LoVo (cell line): ENCODE measurements around the gene NAA38.
A peak's percentile ranks its signal among the peaks of the same experiment; 100 is the strongest.

Experiments
- DNase-seq: peaks from one replicate; pipeline ENCODE4 v3.0.0-alpha.2; 2016; ENCODE audit warnings: low spot score

Gene NAA38, protein sequence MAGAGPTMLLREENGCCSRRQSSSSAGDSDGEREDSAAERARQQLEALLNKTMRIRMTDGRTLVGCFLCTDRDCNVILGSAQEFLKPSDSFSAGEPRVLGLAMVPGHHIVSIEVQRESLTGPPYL

DNA sequence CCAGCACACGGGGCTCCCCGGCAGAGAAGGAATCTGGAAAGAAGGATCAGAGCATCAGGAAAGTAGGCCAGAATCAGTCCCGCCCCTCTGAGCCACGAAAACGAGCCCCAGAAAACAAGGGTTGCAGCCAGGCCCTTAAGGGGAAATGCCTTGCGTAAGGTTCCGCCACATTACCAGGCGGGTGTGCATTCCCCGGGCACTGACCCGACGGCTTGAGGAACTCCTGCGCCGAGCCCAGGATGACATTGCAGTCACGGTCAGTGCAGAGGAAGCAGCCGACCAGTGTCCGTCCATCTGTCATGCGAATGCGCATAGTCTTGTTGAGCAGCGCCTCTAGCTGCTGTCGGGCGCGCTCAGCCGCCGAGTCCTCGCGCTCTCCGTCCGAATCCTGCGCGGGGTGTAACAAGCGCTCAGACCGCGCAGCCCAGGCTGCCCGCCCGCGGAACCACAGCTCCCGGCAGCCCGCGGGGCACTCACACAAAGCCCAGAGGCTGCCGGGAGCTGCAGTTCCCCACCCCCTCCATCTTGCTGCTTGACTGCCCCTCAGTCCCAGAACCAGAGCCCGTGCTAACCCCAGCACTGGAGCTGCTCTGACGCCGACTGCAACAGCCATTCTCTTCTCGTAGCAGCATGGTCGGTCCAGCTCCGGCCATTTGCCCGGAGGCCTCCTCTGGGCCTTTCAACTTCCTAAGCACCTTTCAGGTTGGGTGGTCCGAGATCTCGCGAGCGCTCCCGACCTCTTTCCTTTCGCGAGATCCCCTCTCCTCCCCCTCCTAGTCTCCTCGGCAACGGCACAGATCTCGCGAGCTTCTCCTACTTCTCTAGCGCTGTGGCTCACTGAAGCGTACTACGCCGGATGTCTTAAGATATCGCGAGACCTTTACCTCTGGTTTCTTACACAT is at the start of gene NAA38:
Gene NAA38 (minus strand): TSS at position 749 of the 902 bp plus-strand sequence. CDS start 96 bp downstream, at position 653.
- DNase-seq: peak; percentile 100

DNA sequence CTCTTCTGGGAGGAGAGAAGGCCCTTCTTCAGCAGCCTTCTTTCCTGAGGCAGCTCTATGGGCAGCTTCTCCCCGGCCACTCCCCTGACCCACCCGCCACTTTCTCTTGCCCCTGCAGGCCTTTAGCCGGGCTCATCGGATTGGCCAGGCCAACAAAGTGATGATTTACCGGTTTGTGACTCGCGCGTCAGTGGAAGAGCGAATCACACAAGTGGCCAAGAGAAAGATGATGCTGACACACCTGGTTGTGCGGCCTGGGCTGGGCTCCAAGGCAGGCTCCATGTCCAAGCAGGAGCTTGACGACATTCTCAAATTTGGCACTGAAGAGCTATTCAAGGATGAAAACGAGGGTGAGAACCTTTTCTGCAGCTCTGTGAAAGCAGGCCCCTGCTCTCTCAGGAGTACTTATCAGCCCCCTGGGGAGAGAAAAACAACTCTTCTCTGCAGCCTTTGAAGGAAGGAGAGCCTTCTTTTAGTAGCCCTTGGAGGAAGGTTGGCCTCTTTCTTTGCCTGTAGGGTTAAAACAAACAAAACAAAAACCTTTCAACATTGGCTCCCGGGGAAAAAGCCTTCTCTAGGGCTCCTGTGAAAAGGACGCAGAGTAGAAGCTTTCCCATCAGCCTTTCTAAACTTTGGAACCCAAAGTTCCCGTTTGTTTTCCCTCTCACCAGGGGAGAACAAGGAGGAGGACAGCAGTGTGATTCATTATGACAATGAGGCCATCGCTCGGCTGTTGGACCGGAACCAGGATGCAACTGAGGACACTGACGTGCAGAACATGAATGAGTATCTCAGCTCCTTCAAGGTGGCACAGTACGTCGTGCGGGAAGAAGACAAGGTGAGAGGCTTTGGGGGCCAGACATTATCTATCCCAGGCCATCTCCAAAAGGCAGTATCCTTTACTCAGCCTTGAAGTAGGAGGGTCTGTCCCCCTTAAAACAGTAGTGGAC is 46.1 kb upstream of the NAA38 start:
- no peak for DNase-seq

DNA sequence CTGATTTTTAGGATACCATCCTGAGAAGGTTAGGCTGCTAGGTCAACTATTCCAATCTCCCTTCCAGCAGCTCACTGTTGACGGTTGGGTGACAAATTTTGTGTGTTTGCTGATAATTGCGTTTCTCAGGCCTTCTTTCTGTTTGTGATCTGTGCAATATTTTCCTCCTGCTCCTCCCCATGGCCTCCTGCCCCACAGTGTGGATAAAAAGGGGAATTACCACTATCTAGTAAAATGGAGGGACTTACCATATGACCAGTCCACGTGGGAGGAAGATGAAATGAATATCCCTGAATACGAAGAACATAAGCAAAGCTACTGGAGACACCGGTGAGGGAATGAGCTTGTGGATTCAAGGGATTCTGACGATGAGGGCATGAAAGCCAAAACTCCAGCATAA is 40.4 kb upstream of the NAA38 start:
- DNase-seq: no peak

DNA sequence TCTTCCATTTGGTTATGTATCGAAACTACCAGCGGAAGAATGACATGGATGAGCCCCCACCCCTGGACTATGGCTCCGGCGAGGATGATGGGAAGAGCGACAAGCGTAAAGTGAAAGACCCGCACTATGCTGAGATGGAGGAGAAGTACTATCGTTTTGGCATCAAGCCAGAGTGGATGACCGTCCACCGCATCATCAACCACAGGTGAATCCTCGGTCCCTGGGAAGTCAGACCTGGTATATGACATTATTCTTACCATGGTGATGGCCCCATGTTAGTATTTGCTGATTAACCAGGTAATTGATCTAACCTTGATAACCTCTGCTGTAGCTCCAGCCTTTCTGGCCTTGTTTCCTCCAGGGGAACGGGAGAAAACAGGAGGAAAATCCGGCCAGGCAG is 39.7 kb upstream of the NAA38 start:
- DNase-seq: no peak

DNA sequence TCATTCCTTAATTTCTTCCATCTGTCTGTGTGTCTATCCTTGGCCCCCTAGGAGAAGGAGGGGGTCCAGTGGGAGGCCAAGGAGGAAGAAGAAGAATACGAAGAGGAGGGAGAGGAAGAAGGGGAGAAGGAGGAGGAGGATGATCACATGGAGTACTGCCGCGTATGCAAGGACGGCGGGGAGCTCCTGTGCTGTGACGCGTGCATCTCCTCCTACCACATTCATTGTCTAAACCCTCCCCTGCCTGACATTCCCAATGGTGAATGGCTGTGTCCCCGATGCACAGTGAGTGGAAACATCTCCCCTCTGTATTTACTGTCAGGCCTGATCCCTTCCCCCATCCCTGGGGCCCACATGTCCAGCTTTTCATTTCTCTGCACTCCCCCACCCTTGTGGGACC is 37.5 kb upstream of the NAA38 start:
- no peak for DNase-seq

DNA sequence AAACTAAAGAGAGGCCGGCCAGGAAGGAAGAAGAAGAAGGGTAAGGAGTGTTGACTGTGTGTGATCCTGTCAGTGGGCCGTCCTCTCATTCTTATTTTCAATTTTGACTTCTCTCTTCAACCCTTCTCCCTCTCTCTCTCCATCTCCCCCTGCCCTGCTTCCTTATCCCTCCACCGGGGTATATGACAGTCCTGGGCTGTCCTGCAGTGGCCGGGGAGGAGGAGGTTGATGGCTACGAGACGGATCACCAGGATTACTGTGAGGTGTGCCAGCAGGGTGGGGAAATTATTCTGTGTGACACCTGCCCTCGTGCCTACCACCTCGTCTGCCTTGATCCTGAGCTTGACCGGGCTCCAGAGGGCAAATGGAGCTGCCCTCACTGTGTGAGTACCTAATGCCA is 36.9 kb upstream of the NAA38 start:
- no peak for DNase-seq

DNA sequence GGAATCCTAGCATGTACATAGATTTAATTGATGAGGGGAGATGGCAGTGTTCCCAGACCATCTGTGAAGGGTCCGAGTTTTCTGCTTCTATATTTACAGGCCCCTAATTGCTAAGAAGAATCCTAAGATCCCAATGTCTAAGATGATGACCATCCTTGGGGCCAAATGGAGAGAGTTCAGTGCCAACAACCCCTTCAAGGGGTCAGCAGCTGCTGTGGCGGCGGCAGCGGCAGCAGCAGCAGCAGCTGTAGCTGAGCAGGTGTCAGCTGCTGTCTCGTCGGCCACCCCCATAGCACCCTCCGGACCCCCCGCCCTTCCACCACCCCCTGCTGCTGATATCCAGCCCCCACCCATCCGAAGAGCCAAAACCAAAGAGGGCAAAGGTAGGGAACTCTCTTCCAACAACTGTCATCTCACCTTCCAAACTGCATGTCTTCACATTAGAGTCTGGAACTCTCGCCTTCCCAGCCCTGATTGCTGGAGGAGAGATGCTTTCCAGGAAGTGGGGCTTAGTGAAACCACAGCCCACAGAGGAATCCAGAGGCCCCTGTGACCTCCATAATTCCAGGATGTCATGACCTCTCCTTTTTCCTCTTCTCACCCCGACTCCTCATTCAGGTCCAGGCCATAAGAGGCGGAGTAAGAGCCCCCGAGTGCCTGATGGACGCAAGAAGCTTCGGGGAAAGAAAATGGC is 36.0 kb upstream of the NAA38 start:
- DNase-seq: no peak

DNA sequence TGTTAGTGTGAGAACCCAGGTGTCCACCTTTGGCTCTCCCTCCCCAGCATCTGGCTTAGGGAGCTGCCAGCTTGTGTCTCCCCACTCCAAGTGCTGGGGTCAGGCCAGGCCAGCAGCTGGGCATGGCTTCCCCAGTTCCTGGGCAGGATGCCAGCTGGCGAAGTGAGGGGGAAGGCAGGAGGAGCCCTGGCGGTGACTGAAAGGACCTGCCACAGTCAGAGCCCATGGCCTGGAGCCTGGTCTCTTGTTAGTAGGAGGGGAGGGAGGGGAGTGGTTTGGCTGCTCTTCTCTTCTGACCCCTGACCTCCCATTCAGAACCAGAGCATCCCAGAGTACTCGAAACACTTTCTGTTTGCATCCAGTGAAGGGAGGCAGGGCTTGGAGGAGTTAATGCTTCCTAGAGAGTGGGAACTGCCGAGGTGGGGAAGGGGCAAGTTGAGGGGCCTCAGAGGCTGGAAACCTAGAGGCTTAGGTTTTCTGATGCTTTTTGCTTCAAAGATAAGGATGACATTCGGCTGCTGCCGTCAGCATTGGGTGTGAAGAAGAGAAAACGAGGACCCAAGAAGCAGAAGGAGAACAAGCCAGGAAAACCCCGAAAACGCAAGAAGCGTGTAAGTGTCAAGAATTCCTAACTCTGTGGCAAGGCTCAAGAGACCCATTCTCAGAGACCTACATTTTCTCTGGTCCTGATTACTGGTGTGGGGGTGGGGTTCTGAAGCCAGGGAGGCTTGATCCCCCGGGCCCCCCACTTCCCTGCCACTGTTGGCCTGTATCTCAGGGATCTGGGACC is 32.0 kb upstream of the NAA38 start:
- peak; percentile 78 for DNase-seq

DNA sequence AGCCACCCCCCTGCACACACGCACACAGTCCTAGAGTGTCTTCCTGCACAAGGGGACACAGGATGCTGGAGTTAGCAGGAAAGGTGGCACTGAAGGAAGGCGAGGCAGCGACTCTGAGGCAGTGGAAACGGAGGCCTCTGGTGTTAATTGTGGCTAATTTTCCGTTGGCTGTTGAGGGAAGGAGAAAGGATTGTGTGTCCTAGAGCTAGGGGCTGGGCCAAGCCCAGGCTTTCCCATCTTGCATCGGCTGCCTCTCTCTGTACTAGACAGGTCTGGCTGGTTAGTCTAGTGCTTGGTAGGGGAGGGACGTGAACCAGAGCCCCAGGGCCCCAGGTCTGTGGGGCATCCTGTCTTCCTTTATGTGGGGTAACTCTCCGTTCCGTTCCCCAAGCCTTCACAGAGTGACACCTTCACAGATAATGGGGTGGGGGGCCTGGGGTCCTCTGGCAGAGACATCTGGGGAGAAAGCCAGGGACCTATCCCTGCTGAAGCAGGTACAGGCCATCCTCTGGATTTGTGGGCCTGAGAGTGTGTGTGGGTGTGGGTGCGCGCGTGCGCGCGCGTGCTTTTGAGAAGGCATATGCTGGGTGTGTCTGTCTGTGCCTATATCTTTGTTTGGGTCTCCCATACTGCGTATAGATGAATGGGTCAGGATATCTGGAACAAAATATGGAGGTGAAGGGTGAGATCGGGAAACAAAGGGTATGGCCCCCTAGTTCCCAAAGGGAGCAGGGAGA is 31.0 kb upstream of the NAA38 start, which contains the start of gene CHD3:
Gene CHD3 (plus strand): TSS at position 606 of the 737 bp plus-strand sequence. CDS start 212 bp downstream, outside the sequence.
- DNase-seq: peak; percentile 9

DNA sequence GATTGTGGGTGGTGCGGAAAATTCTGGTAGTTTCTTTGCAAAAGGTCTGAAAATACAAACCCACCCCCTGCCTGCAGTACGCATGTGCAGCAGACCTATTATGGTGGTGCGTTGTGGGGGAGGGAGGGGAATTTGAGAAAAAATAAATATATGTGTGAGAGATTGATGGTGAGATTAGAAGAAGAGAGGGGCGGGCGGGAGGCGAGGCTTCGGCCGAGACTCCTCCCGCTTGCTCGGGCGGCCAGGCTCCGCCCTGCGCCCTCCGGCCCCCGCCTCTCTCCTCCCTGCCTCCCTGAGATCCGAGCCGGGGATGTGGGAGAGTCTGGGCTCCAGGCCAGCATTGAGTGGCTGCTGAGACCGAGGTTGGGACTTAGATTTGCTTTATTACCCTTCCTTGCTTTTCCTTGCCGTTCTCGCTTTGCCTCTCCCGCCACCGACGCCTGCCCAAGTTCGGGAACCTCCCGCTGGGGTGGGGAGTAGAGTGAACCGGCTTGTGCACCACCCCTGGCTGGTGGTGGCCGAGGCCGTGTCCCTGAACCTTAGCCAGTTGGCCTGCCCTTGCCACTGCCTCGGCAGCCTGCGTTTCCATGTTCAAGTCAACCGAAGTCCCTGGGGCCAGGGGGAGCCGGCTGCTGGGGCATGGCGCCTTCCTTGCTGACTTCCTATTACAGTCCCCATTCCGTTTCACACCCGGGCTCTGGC is 30.3 kb upstream of the NAA38 start:
- DNase-seq: peak; percentile 93

DNA sequence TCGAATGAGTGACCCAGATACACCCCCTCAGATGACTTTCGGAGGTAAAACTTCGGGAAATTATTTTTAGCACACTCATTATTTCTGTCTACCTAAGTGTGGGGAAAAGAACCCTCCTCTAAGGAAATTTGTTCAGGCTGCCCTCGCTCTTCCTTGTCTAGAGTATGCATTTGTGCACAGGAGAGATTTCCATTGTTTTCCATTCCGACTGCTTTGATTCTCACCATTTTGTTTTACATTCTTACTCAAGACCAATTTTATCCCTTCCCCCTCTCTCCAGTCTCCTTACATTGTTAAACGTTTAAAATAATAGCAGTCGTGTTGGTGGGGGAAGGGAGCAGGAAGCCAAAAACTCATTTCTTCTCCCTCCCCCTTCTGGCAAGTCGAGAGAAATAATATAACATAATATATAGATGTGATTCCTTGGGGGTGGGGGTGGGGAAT is 29.7 kb upstream of the NAA38 start:
- DNase-seq: no peak

DNA sequence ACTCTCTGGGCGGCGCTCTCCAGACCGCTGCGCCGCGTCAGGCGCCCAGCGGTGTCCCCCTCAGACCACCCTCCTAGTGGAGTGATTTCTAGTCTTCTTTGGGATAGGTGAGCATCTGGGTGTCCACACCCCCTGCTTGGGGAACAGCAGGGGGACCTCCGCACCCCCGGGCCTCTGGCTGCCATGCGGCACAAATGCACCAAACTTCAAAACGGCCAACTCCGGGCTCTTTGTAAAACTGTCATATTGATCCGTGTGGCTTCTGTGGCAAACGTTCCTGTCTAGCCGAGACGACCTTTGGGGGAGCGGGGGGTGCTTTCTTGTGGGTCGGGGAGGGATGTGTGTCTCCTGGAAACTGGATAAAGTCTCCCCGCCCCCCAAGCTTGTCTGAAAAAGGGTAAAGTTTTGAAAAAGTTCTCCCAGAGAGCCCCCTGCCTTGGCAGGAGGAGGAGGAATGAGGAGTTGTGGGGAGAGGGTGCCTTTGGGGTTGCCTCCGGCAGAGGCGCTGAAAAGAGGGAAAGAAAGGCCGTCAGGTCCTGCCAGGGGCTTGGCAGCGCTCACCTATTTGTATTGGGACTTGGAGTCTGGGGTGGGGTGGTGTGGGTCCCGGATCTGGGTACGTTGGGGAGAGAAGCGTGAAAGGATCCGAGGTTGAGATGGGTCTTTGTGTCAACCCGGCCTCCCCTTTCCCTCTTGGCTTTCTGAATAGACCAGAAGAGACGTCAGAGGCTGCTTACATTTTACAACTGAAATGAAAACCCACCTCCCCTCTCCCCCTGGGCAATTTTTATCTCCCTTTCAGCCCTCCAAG is 29.1 kb upstream of the NAA38 start:
- DNase-seq: no peak

DNA sequence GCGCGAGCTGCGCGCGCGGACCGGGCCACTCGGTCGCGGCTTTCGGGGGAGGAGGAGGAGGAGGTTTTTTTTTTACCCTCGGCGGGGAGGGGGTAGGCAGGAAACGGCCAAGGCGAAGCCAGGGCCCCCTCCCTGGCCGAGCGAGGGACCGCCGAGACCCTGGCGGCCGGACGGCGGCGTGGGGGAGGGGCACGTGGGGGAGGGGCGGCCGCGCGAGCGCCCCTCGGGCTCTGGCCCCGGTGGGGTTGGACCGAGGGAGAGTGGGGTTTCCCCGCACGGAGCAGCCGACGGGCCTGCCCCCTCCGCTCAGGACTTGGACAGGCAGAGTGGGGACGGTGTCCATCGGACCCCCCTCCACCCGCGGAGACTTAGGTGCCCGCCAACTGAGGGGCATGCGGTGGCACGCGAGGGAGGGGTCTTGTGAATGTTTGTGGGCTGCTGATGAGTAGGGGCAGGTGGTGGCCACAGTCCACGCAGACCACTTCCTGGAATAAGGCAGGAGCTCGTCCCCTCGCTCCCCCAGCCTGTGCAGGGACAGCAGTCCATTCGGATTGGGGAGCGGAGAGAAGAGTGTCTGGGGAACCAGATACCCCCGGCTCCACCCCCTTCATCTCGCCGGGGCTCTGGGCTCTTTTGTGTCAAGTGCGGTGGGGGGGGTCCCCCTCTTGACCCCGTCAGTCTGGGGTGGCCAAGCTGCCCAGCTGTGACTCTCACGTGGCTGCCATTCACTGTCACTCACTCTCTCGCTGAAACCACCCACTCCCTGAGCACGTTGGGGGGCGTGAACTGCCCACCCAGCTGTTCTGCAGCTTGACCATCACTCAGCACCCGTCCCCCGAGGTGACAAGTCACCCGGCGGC is 28.2 kb upstream of the NAA38 start:
- peak; percentile 18 for DNase-seq

DNA sequence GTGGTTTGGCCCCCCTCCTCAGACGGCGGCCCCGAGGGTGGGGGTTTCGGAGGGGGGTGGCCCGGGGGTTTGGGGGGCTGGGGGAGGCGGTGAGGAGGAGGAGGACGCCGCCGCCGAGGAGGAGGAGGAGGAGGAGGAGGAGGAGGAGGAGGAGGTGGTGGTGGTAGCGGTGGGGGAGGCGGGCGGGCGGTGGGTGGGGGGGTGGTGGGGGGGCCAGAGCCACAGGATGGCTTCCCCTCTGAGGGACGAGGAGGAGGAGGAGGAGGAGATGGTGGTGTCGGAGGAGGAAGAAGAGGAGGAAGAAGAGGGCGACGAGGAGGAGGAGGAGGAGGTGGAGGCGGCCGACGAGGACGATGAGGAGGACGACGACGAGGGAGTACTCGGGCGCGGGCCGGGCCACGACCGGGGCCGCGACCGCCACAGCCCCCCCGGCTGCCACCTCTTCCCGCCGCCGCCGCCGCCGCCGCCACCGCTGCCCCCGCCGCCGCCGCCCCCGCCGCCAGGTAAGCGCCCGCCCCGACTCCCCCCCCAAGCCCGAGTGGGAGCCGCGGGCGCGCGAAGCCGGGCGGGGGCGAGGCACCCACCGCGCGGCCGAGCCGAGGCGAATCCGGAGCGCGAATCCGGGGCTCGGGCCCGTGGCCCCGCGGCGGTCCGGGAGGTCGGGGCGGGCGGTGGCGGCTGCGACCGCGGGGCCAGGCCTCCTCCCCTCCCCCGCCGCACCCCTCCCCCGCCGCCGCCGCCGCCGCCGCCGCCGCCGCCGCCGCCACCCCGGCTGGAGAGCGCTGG is 27.4 kb upstream of the NAA38 start:
- DNase-seq: peak; percentile 18

DNA sequence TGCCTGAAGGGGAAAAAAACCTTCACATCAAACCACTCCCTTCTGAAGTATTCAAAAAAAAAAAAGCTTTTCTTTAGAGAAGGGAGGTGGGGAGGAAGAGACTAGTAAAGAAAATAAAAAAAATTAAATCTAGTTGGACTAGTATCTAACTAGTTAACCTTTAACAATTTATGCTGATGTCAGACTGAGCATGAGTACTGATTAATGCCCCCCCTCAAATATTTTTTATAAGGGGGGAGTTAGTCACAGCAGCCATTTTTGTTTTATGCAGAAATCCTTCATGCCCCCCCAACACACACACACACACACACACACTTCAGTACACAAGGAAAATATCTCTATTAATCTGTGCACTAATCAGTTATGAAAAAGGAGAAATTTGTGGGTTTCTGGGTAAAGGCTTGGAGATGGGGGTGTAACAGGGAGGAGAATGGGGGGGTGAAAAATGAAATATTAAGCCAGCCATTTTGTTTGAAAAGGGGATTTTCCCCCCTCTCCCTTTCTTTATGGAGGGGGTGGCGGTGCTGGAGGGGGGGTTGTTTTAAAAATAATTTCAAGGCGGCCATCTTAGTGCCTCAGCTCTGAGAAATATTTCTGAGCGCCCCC is 26.5 kb upstream of the NAA38 start:
- DNase-seq: peak; percentile 59

DNA sequence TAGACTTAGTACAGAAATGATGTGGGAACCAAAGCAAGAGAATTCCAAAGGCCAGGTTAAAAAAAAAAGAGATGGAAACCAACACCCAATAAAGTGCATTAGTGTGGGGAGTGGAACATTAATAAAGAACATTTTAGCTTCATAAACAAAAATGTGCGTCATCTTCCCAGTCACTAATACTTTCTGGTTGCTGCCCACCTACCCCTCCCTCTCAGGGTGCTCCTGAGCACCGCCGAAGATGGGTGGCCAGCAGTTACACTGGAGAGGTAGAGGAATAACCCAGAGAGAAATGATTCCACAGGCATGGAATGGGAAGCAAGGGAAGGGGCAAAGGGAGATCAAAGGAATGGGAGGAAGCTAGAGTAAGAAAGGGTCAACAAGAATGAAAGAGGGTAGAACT is 25.3 kb upstream of the NAA38 start:
- DNase-seq: no peak
